Measurements from ENCODE around the gene TMEM187.

TMEM187 gene

GRCh38 chrX:154021131-154021611 is 48.6 kb downstream of the TMEM187 start:
- no peak overlapping the region for H3K4me3 ChIP-seq (ENCODE audit: low read length)
- H3K9me3 ChIP-seq (ENCODE audit: control insufficient read depth, low read depth, low read length), result peaks cover 15% of the 10 kb centered on the region
- no peaks in the 10 kb centered on the region for H3K27me3 ChIP-seq (ENCODE audit: control insufficient read depth, insufficient read depth, low read length)
- no peak overlapping the region for H3K27ac ChIP-seq (ENCODE audit: low read length)
- H3K4me1 ChIP-seq (ENCODE audit: control insufficient read depth, low read depth, low read length), result peaks cover 3% of the 10 kb centered on the region
- H3K36me3 ChIP-seq (ENCODE audit: control insufficient read depth, low read depth, low read length), result peaks cover 8% of the 10 kb centered on the region
- H3K9ac ChIP-seq (ENCODE audit: low read length), result no peak overlapping the region

GRCh38 chrX:154022108-154022507 is 49.6 kb downstream of the TMEM187 start:
- H3K9ac ChIP-seq (ENCODE audit: low read length), result no peak overlapping the region
- no peaks in the 10 kb centered on the region for H3K27me3 ChIP-seq (ENCODE audit: control insufficient read depth, insufficient read depth, low read length)
- peaks cover under 1% of the 10 kb centered on the region for H3K36me3 ChIP-seq (ENCODE audit: control insufficient read depth, low read depth, low read length)
- peaks cover 3% of the 10 kb centered on the region for H3K4me1 ChIP-seq (ENCODE audit: control insufficient read depth, low read depth, low read length)
- H3K27ac ChIP-seq (ENCODE audit: low read length), result no peak overlapping the region
- no peak overlapping the region for H3K4me3 ChIP-seq (ENCODE audit: low read length)
- H3K9me3 ChIP-seq (ENCODE audit: control insufficient read depth, low read depth, low read length), result peaks cover 15% of the 10 kb centered on the region

GRCh38 chrX:154023276-154024000 is 50.9 kb downstream of the TMEM187 start:
- Histone ChIP-seq H3K36me3 (ENCODE audit: control insufficient read depth, low read depth, low read length) (peaks cover 3% of the 10 kb centered on the region), H3K9ac (ENCODE audit: low read length) (no peak overlapping the region), H3K27ac (ENCODE audit: low read length) (no peak overlapping the region), H3K4me1 (ENCODE audit: control insufficient read depth, low read depth, low read length) (peaks cover 3% of the 10 kb centered on the region), H3K4me3 (ENCODE audit: low read length) (no peak overlapping the region), H3K9me3 (ENCODE audit: control insufficient read depth, low read depth, low read length) (peaks cover 15% of the 10 kb centered on the region), H3K27me3 (ENCODE audit: control insufficient read depth, insufficient read depth, low read length) (no peaks in the 10 kb centered on the region)

GRCh38 chrX:154024271-154024670 is 51.7 kb downstream of the TMEM187 start:
- peaks cover 15% of the 10 kb centered on the region for H3K9me3 ChIP-seq (ENCODE audit: control insufficient read depth, low read depth, low read length)
- peaks cover 3% of the 10 kb centered on the region for H3K36me3 ChIP-seq (ENCODE audit: control insufficient read depth, low read depth, low read length)
- H3K27ac ChIP-seq (ENCODE audit: low read length), result no peak overlapping the region
- H3K4me1 ChIP-seq (ENCODE audit: control insufficient read depth, low read depth, low read length), result peaks cover 3% of the 10 kb centered on the region
- no peak overlapping the region for H3K4me3 ChIP-seq (ENCODE audit: low read length)
- H3K9ac ChIP-seq (ENCODE audit: low read length), result no peak overlapping the region
- H3K27me3 ChIP-seq (ENCODE audit: control insufficient read depth, insufficient read depth, low read length), result no peaks in the 10 kb centered on the region

GRCh38 chrX:154025230-154025629 is 52.7 kb downstream of the TMEM187 start:
- Histone ChIP-seq H3K36me3 (ENCODE audit: control insufficient read depth, low read depth, low read length) (peaks cover 3% of the 10 kb centered on the region), H3K9me3 (ENCODE audit: control insufficient read depth, low read depth, low read length) (peaks cover 15% of the 10 kb centered on the region), H3K27ac (ENCODE audit: low read length) (no peak overlapping the region), H3K9ac (ENCODE audit: low read length) (no peak overlapping the region), H3K4me1 (ENCODE audit: control insufficient read depth, low read depth, low read length) (peaks cover 3% of the 10 kb centered on the region), H3K4me3 (ENCODE audit: low read length) (no peak overlapping the region), H3K27me3 (ENCODE audit: control insufficient read depth, insufficient read depth, low read length) (no peaks in the 10 kb centered on the region)

GRCh38 chrX:154026136-154027021 is 53.8 kb downstream of the TMEM187 start:
- peaks cover 3% of the 10 kb centered on the region for H3K36me3 ChIP-seq (ENCODE audit: control insufficient read depth, low read depth, low read length)
- no peak overlapping the region for H3K4me3 ChIP-seq (ENCODE audit: low read length)
- peaks cover 10% of the 10 kb centered on the region for H3K9me3 ChIP-seq (ENCODE audit: control insufficient read depth, low read depth, low read length)
- no peak overlapping the region for H3K27ac ChIP-seq (ENCODE audit: low read length)
- H3K9ac ChIP-seq (ENCODE audit: low read length), result no peak overlapping the region
- H3K27me3 ChIP-seq (ENCODE audit: control insufficient read depth, insufficient read depth, low read length), result no peaks in the 10 kb centered on the region
- no peaks in the 10 kb centered on the region for H3K4me1 ChIP-seq (ENCODE audit: control insufficient read depth, low read depth, low read length)

- Histone ChIP-seq H3K36me3 (ENCODE audit: control insufficient read depth, low read depth, low read length) (peaks cover 3% of the 10 kb centered on the region), H3K9ac (ENCODE audit: low read length) (no peak overlapping the region), H3K9me3 (ENCODE audit: control insufficient read depth, low read depth, low read length) (peaks cover 10% of the 10 kb centered on the region), H3K4me1 (ENCODE audit: control insufficient read depth, low read depth, low read length) (no peaks in the 10 kb centered on the region), H3K27me3 (ENCODE audit: control insufficient read depth, insufficient read depth, low read length) (no peaks in the 10 kb centered on the region), H3K4me3 (ENCODE audit: low read length) (no peak overlapping the region), H3K27ac (ENCODE audit: low read length) (no peak overlapping the region)
Observed at GRCh38 chrX:154027022-154027402, 54.5 kb downstream of the TMEM187 start.

- Histone ChIP-seq H3K9me3 (ENCODE audit: control insufficient read depth, low read depth, low read length) (peaks cover 10% of the 10 kb centered on the region), H3K9ac (ENCODE audit: low read length) (no peak overlapping the region), H3K27ac (ENCODE audit: low read length) (no peak overlapping the region), H3K4me1 (ENCODE audit: control insufficient read depth, low read depth, low read length) (peaks cover 2% of the 10 kb centered on the region), H3K4me3 (ENCODE audit: low read length) (no peak overlapping the region), H3K36me3 (ENCODE audit: control insufficient read depth, low read depth, low read length) (peaks cover 3% of the 10 kb centered on the region), H3K27me3 (ENCODE audit: control insufficient read depth, insufficient read depth, low read length) (no peaks in the 10 kb centered on the region)
Observed at GRCh38 chrX:154027986-154028385, 55.4 kb downstream of the TMEM187 start.

- H3K36me3 ChIP-seq (ENCODE audit: control insufficient read depth, low read depth, low read length), result peaks cover 3% of the 10 kb centered on the region
- no peak overlapping the region for H3K27ac ChIP-seq (ENCODE audit: low read length)
- H3K4me3 ChIP-seq (ENCODE audit: low read length), result no peak overlapping the region
- no peaks in the 10 kb centered on the region for H3K27me3 ChIP-seq (ENCODE audit: control insufficient read depth, insufficient read depth, low read length)
- H3K9ac ChIP-seq (ENCODE audit: low read length), result no peak overlapping the region
- peaks cover 10% of the 10 kb centered on the region for H3K9me3 ChIP-seq (ENCODE audit: control insufficient read depth, low read depth, low read length)
- peaks cover 8% of the 10 kb centered on the region for H3K4me1 ChIP-seq (ENCODE audit: control insufficient read depth, low read depth, low read length)
Observed at GRCh38 chrX:154028502-154029184, 56.1 kb downstream of the TMEM187 start.

- H3K27me3 ChIP-seq (ENCODE audit: control insufficient read depth, insufficient read depth, low read length), result no peaks in the 10 kb centered on the region
- no peak overlapping the region for H3K9ac ChIP-seq (ENCODE audit: low read length)
- peaks cover 11% of the 10 kb centered on the region for H3K4me1 ChIP-seq (ENCODE audit: control insufficient read depth, low read depth, low read length)
- peaks cover 7% of the 10 kb centered on the region for H3K9me3 ChIP-seq (ENCODE audit: control insufficient read depth, low read depth, low read length)
- H3K4me3 ChIP-seq (ENCODE audit: low read length), result no peak overlapping the region
- H3K27ac ChIP-seq (ENCODE audit: low read length), result no peak overlapping the region
- H3K36me3 ChIP-seq (ENCODE audit: control insufficient read depth, low read depth, low read length), result peaks cover 3% of the 10 kb centered on the region
Observed at GRCh38 chrX:154029439-154029838, 56.9 kb downstream of the TMEM187 start.

- Histone ChIP-seq H3K4me1 (ENCODE audit: control insufficient read depth, low read depth, low read length) (peaks cover 16% of the 10 kb centered on the region), H3K36me3 (ENCODE audit: control insufficient read depth, low read depth, low read length) (peaks cover 3% of the 10 kb centered on the region), H3K4me3 (ENCODE audit: low read length) (no peak overlapping the region), H3K27me3 (ENCODE audit: control insufficient read depth, insufficient read depth, low read length) (no peaks in the 10 kb centered on the region), H3K27ac (ENCODE audit: low read length) (no peak overlapping the region), H3K9ac (ENCODE audit: low read length) (no peak overlapping the region), H3K9me3 (ENCODE audit: control insufficient read depth, low read depth, low read length) (peaks cover 10% of the 10 kb centered on the region)
Observed at GRCh38 chrX:154030266-154030665, 57.7 kb downstream of the TMEM187 start.
